HG02870 (cell line): ENCODE data around the gene CAPN5.

Experiments
- ATAC-seq: cut with Tn5 transposase; IDR thresholded peaks from one replicate; pipeline ENCODE4 v1.9.1; 2021; ENCODE audit warnings: mild to moderate bottlenecking, moderate library complexity; ENCODE audit not compliant: unreplicated experiment

Gene CAPN5

GRCh38 chr11:77113382-77114088, 46.8 kb downstream of the CAPN5 start:
- ATAC-seq: no peak

GRCh38 chr11:77114089-77114463, 47.3 kb downstream of the CAPN5 start:
- no peak for ATAC-seq

GRCh38 chr11:77115181-77115611, 48.4 kb downstream of the CAPN5 start:
- ATAC-seq: no peak

- ATAC-seq: no peak
Observed at GRCh38 chr11:77115956-77116355, 49.2 kb downstream of the CAPN5 start.

GRCh38 chr11:77117492-77117891, 50.7 kb downstream of the CAPN5 start:
- no peak for ATAC-seq

GRCh38 chr11:77118086-77118485, 51.3 kb downstream of the CAPN5 start:
- no peak for ATAC-seq

- ATAC-seq: no peak
Observed at GRCh38 chr11:77118971-77119370, 52.2 kb downstream of the CAPN5 start.

GRCh38 chr11:77119531-77119936, 52.8 kb downstream of the CAPN5 start:
- ATAC-seq: no peak

GRCh38 chr11:77120571-77120970, 53.8 kb downstream of the CAPN5 start:
- ATAC-seq: no peak

- no peak for ATAC-seq
Observed at GRCh38 chr11:77121096-77121640, 54.4 kb downstream of the CAPN5 start.

GRCh38 chr11:77121876-77122575, 55.3 kb downstream of the CAPN5 start:
- no peak for ATAC-seq

GRCh38 chr11:77122576-77123212, 55.9 kb downstream of the CAPN5 start:
- no peak for ATAC-seq

GRCh38 chr11:77123591-77123990, 56.8 kb downstream of the CAPN5 start:
- no peak for ATAC-seq

- ATAC-seq: no peak
Observed at GRCh38 chr11:77124041-77124440, 57.3 kb downstream of the CAPN5 start.

- no peak for ATAC-seq
Observed at GRCh38 chr11:77124488-77124887, 57.7 kb downstream of the CAPN5 start.

- ATAC-seq: no peak
Observed at GRCh38 chr11:77125191-77125590, 58.4 kb downstream of the CAPN5 start.

GRCh38 chr11:77125695-77126094, 58.9 kb downstream of the CAPN5 start:
- ATAC-seq: no peak

GRCh38 chr11:77126156-77126775, 59.5 kb downstream of the CAPN5 start:
- no peak for ATAC-seq

- no peak for ATAC-seq
Observed at GRCh38 chr11:77126861-77127234, 60.1 kb downstream of the CAPN5 start.

GRCh38 chr11:77127235-77127911, 60.6 kb downstream of the CAPN5 start:
- ATAC-seq: no peak
